Hematopoietic multipotent progenitor cell treated with erythropoietin and hydrocortisone succinate and interleukin-3 and kit ligand, for 8 days (in vitro differentiated cells): ENCODE data around the gene KRTAP4-11.
"Not testable (repeated sequence)": the region's sequence is repeated elsewhere in the genome, so short reads cannot be mapped to it uniquely, and the experiment has no call there.

Experiments
- DNase-seq: peaks from one replicate; pipeline ENCODE4 v3.0.0-alpha.2; 2015

The KRTAP4-11 gene

GRCh38 chr17:41123292-41123990 lies 5.3 kb upstream of the KRTAP4-11 start:
- not testable (repeated sequence) for DNase-seq

- no peak for DNase-seq
Measured at GRCh38 chr17:41121742-41122141, 3.6 kb upstream of the KRTAP4-11 start.

DNA sequence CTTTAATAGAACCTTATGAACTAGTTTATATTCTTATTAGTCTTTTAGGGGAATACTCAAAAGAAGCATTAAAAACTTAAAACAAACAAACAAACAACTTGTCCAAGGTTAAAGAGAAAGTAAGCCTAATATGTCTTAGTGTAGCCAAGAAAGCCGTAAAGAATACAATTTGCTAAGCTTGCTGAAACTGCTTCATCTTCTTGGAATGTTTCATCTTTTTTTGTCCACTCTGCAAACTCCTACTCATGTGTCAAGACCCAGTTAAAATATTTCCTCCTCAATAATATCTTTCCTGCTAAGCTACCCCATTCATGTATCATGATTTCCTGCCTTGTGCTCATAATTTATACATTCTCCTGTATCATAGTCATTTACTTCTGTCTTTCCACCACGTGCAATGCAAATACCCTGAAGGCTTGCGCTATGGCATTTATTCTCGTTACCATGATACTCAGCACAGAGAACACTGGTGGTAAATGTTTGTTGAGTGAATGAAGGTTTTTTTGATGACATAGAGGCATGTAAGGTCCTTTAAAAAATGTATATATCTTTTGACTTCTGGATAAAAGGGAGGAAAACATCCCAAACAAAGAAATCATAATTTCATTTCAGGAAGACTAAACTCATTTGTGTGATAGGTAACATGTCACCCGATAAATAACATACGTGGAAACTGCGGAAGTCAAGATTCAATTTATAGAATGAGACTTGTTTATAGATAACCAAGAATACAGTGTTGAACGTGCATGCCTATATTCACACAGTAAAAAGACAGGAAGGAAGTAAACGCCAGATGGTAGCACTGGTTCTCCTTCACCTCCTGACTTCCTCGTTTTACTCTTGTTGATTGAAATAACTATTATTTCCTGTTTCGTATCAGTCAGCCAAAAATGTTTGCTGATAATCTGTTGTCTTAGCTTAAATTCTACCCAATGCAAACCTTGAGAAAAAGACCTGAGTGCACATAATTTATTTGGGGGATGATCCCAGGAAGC lies 1.8 kb upstream of the KRTAP4-11 start:
- not testable (repeated sequence) for DNase-seq

GRCh38 chr17:41118721-41119120 lies 548 bp upstream of the KRTAP4-11 start:
- DNase-seq: no peak

DNA sequence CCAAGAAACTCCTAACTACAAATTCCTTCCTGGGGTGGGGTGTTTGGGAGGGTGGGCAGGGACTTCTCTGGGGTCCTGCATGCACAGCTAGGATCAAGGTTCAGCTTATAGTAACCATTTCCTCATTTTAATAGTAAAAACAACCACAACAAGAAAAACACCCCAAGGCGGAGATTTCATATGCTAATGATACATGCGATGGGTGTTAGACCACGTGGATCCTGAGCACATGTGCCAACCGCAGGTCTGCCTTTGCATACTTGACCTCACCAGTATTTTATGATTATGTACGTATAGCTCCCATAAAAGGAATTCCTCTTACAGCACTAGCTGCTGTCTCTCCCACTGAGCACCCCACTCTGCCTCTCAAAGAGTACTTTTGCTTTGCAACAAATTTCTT lies 1.9 kb downstream of the KRTAP4-11 start:
- DNase-seq: no peak

- DNase-seq: no peak
Measured at GRCh38 chr17:41111151-41111885, 6.9 kb downstream of the KRTAP4-11 start.

GRCh38 chr17:41108728-41109386 lies 9.3 kb downstream of the KRTAP4-11 start:
- not testable (repeated sequence) for DNase-seq

DNA sequence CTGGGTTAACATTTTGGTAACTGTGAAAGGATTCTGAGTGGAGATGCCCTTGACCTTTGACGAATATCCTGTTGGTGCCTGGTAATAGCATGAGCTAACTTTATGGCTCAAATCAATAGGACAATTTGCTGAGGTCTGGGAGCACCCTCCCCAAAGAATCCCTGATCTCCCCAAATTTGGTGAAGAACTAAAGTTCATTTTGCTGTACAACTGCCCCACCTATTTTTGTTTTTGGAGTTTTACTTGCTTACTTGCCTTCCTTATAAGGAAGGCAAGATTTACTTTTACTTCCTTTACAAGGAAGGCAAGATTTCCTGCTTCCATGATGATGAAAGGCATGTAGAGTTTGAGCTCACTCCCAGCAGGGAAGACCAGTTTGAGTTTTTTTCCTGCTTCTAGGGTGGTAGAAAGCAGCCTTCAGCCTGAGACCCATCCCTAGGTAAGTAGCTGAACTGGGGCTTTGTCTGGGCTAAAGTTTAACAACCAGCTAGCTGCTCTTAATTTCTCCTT lies 10.2 kb downstream of the KRTAP4-11 start:
- no peak for DNase-seq

GRCh38 chr17:41105347-41105746 lies 12.8 kb downstream of the KRTAP4-11 start, which contains the start of gene KRTAP4-9:
KRTAP4-9 (plus strand) TSS chr17:41105389; CDS start chr17:41105389, 0 bp downstream.
- not testable (repeated sequence) for DNase-seq

DNA sequence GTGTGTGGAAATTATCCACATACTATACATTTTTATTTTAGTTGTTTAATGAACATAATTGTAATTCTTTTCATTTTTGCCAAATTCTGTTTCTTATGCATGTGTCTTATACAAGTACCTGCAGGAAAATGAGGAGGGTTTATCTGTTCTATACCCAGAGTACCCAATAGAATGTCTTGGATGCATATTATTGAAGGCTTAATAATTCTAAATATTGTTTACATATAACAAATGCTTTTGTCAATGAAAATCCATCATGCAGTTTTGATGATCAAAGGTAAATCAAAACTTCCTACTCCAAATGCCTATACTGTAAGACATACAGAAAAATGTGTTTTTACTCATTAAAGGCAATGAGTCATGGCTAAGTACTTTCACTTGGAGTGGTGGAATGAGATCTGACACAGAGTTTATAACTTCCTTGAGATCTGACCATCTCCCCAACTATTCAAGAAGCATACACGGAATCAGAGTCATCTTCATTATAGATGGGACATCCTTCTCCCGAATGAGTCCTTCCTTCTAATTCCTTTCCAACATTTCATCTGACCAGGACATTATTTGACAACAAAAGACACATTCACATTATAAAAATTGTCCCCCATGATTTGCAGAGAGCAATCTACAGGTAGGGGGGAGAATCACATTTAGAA lies 13.7 kb downstream of the KRTAP4-11 start:
- not testable (repeated sequence) for DNase-seq

DNA sequence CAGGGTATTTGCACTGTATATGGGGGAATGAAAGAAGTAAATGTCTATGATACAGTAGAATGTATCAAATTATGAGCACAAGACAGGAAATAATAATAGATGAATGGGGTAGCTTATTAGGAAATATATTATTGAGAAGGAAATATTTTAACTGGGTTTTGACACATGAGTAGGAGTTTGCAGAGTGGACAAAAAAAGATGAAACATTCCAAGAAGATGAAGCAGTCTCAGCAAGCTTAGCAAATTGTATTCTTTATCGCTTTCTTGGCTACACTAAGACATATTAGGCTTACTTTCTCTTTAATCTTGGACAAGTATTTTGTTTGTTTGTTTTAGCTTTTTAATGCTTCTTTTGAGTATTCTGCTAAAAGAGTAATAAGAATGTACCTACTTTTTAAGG lies 14.3 kb downstream of the KRTAP4-11 start:
- no peak for DNase-seq

- DNase-seq: no peak
Measured at GRCh38 chr17:41101586-41102259, 16.4 kb downstream of the KRTAP4-11 start, which contains the start of gene KRTAP4-16. KRTAP4-16 (minus strand) TSS chr17:41102209; CDS start chr17:41102209, 0 bp downstream.

DNA sequence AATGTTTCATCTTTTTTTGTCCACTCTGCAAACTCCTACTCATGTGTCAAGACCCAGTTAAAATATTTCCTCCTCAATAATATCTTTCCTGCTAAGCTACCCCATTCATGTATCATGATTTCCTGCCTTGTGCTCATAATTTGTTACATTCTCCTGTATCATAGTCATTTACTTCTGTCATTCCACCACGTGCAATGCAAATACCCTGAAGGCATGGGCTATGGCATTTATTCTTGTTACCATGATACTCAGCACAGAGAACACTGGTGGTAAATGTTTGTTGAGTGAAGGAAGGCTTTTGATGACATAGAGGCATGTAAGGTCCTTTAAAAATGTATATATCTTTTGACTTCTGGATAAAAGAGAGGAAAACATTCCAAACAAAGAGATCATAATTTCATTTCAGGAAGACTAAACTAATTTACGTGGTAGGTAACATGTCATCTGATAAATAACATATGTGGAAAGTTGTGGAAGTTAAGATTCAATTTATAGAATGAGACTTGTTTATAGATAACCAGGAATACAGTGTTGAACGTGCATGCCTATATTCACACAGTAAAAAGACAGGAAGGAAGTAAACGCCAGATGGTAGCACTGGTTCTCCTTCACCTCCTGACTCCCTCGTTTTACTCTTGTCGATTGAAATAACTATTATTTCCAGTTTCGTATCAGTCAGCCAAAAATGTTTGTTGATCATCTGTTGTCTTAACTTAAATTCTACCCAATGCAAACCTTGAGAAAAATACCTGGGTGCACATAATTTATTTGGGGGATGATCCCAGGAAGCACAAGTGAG lies 18.3 kb downstream of the KRTAP4-11 start:
- DNase-seq: not testable (repeated sequence)

GRCh38 chr17:41098481-41098880 lies 19.7 kb downstream of the KRTAP4-11 start:
- no peak for DNase-seq

GRCh38 chr17:41098042-41098441 lies 20.1 kb downstream of the KRTAP4-11 start, which contains the start of gene KRTAP4-8:
KRTAP4-8 (minus strand) TSS chr17:41098142; CDS start chr17:41098084, 58 bp downstream.
- DNase-seq: no peak

GRCh38 chr17:41096055-41096454 lies 22.1 kb downstream of the KRTAP4-11 start:
- DNase-seq: no peak

GRCh38 chr17:41088760-41089352 lies 29.3 kb downstream of the KRTAP4-11 start:
- not testable (repeated sequence) for DNase-seq

DNA sequence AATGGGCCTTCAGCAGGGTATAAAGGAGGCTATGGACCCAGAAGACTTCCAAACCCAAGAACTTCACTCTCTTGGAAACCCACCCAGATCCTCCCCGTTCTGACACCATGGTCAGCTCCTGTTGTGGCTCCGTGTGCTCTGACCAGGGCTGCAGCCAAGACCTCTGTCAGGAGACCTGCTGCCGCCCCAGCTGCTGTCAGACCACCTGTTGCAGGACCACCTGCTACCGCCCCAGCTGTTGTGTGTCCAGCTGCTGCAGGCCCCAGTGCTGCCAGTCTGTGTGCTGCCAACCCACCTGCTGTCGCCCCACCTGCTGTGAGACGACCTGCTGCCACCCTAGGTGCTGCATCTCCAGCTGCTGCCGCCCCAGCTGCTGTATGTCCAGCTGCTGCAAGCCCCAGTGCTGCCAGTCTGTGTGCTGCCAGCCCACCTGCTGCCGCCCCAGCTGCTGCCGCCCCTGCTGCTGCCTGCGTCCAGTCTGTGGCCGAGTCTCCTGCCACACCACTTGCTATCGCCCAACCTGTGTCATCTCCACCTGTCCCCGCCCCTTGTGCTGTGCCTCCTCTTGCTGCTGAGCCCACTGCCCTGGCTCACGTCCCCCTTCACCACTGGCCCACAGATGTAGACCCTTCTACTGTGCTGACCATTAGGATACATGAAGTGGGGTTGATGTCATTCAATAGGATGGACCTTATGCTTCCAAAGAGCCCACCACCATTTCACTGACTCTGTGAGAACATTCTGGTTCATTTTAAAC lies 33.9 kb downstream of the KRTAP4-11 start, which contains the start of gene KRTAP4-7:
KRTAP4-7 (plus strand) TSS at position 51 of the 757 bp plus-strand sequence; CDS start at position 108, 57 bp downstream.
- DNase-seq: not testable (repeated sequence)
